HepG2 (cell line): Measurements from ENCODE around the gene LSM12. TPM values are rescaled to one million over a fixed set of nuclear protein-coding genes. Genes with fewer than 3 reads are reported as not detected.

ENCODE experiments used
- DPF2 ChIP-seq: sonication (generic); formaldehyde crosslinking; IDR thresholded peaks from 2 replicates; pipeline ENCODE4 v1.4.0; 2020; ENCODE audit warnings: mild to moderate bottlenecking, low read depth, missing genetic modification reagents, borderline replicate concordance
- ERF ChIP-seq: IDR thresholded peaks from 2 replicates; pipeline ENCODE4 v1.6.1; 2018; ENCODE audit warnings: missing biosample characterization, missing genetic modification reagents
- FOXK2 ChIP-seq: fragments of 450-650 bp; IDR thresholded peaks from 2 replicates; pipeline ENCODE4 v1.6.1; 2016
- KAT2B ChIP-seq: fragments of 150-350 bp; IDR thresholded peaks from 2 replicates; pipeline ENCODE4 v1.6.1; 2014; ENCODE audit warnings: low read depth, low read length, borderline replicate concordance
- MTF2 ChIP-seq: sonication (generic); formaldehyde crosslinking; IDR thresholded peaks from 2 replicates; pipeline ENCODE4 v1.5.0; 2020; ENCODE audit warnings: missing genetic modification reagents, borderline replicate concordance
- NFE2 ChIP-seq: sonication (generic); formaldehyde crosslinking; IDR thresholded peaks from 2 replicates; pipeline ENCODE4 v1.4.0; 2020; ENCODE audit warnings: missing genetic modification reagents
- PAWR ChIP-seq: sonication (generic); formaldehyde crosslinking; IDR thresholded peaks from 2 replicates; pipeline ENCODE4 v1.4.0; 2020; ENCODE audit warnings: missing genetic modification reagents, mild to moderate bottlenecking, borderline replicate concordance
- PLRG1 ChIP-seq: fragments of 450-650 bp; conservative IDR thresholded peaks from 2 replicates; pipeline ENCODE4 v1.6.1; 2016
- POLR2A ChIP-seq, 2 experiments: IDR thresholded peaks; 2 replicates each; pipeline ENCODE4 v1.6.1; 2011; ENCODE audit warnings: low read depth in 2 of 2, low read length in 2 of 2, mild to moderate bottlenecking in 1 of 2, moderate library complexity in 1 of 2; ENCODE audit not compliant: insufficient read depth in 1 of 2
- SATB2 ChIP-seq: sonication (generic); formaldehyde crosslinking; IDR thresholded peaks from 2 replicates; pipeline ENCODE4 v1.5.0; 2020; ENCODE audit warnings: missing genetic modification reagents
- ZFX ChIP-seq: sonication (generic); formaldehyde crosslinking; IDR thresholded peaks from 2 replicates; pipeline ENCODE4 v1.4.0; 2020; ENCODE audit warnings: mild to moderate bottlenecking, low read depth, missing genetic modification reagents, moderate library complexity
- ZSCAN9 ChIP-seq: IDR thresholded peaks from 2 replicates; pipeline ENCODE4 v1.6.1; 2016; ENCODE audit warnings: borderline replicate concordance
- polyA plus RNA-seq, 8 experiments: library from polyadenylated mRNA; depleted of rRNA in 3 of 8; stranded (reverse) in 7 of 8; unstranded in 1 of 8; fragments of >200 nt; fragmentation: Illumina TruSeq in 4 of 8; extraction: Trizol in 4 of 8; gene quantifications; 2 replicates each; pipeline versions ENCODE4 v1.2.1 to v1.2.3, GENCODE V29; 2011 to 2016; ENCODE audit warnings: low read depth in 4 of 8, missing spikeins in 1 of 8, mixed read lengths in 1 of 8; ENCODE audit not compliant: insufficient read depth in 1 of 8
- total RNA-seq, 5 experiments: library from RNA; depleted of rRNA; stranded (reverse); fragments of >200 nt; fragmentation: Illumina TruSeq; extraction: Trizol; gene quantifications; 2 replicates each; pipeline ENCODE4 v1.2.3, GENCODE V29; 2016; ENCODE audit warnings: low read depth in 1 of 5
- TF ChIP-seq, protein P1 (sequence below): sonication (generic); formaldehyde crosslinking; IDR thresholded peaks from 2 replicates; pipeline ENCODE4 v1.4.0; 2020; ENCODE audit warnings: mild to moderate bottlenecking, missing genetic modification reagents
- TF ChIP-seq, protein P2 (sequence below): sonication (generic); formaldehyde crosslinking; IDR thresholded peaks from 2 replicates; pipeline ENCODE4 v1.8.0; 2022; ENCODE audit warnings: mild to moderate bottlenecking, missing genetic modification reagents
- TF ChIP-seq, protein P3 (sequence below): sonication (generic); formaldehyde crosslinking; IDR thresholded peaks from 2 replicates; pipeline ENCODE4 v1.4.0; 2020; ENCODE audit warnings: missing genetic modification reagents
- TF ChIP-seq, protein P4 (sequence below): sonication (generic); formaldehyde crosslinking; IDR thresholded peaks from 2 replicates; pipeline ENCODE4 v1.5.0; 2020; ENCODE audit warnings: missing genetic modification reagents
- TF ChIP-seq, protein P5 (sequence below): sonication (generic); formaldehyde crosslinking; IDR thresholded peaks from 2 replicates; pipeline ENCODE4 v1.8.0; 2022; ENCODE audit warnings: low read depth, missing genetic modification reagents
- TF ChIP-seq, protein P6 (sequence below): sonication (generic); formaldehyde crosslinking; IDR thresholded peaks from 2 replicates; pipeline ENCODE4 v1.4.0; 2020; ENCODE audit warnings: mild to moderate bottlenecking, missing genetic modification reagents
- TF ChIP-seq, protein P7 (sequence below): sonication (generic); formaldehyde crosslinking; IDR thresholded peaks from 2 replicates; pipeline ENCODE4 v1.9.0; 2021; ENCODE audit warnings: missing genetic modification reagents, mild to moderate bottlenecking, borderline replicate concordance

The LSM12 gene
- total and polyA plus RNA-seq, 2 of the 13 experiments (the other 11 are each of a cell fraction or from before 2014, with no cell fraction given), result 52.8 to 55.7 TPM

DNA sequence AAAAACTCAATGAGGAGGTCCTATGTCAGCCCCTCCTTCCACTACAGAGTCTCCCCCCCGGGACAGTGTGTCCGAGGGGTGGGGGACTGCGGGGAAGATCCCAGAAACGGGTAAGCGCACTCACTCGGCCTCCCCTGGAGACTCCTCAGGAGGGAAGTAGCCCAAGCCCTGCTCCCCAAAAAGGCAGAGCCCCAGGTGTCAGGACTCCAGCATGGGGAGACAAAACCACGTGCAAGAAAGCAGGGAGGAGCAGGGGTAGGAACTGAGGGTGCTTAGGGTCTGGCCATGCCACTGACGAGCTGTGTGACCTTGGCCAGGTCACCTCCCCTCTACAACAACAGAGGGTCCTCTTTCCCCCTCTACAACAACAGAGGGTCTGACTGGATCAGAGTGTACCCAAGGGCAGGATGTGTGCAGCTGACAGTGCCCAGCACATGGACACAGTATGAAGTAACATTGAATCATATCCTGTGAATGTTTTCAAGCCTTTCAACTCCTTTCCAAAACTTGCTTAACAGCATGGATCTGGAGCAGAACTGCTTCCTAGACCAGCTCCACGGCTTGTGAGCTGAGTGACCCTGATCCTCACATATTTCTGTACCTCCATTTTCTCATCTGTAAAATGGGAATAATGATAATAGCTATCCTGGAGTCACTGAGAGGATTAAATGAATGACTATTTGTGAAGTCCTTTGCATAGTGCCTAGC, 64.2 kb downstream of the LSM12 start (continued):
- peak; percentile 21; the same call in 1 of the 2 replicates for TF ChIP-seq DPF2 (CRISPR knock-in tag)
- peak; percentile 91; the same call in 1 of the 2 replicates for TF ChIP-seq ERF (CRISPR knock-in tag)
- TF ChIP-seq ZSCAN9 (CRISPR knock-in tag), result peak; percentile 75
- no peak for TF ChIP-seq NFE2 (CRISPR knock-in tag)
- TF ChIP-seq, protein P1, sequence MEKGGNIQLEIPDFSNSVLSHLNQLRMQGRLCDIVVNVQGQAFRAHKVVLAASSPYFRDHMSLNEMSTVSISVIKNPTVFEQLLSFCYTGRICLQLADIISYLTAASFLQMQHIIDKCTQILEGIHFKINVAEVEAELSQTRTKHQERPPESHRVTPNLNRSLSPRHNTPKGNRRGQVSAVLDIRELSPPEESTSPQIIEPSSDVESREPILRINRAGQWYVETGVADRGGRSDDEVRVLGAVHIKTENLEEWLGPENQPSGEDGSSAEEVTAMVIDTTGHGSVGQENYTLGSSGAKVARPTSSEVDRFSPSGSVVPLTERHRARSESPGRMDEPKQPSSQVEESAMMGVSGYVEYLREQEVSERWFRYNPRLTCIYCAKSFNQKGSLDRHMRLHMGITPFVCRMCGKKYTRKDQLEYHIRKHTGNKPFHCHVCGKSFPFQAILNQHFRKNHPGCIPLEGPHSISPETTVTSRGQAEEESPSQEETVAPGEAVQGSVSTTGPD (CRISPR knock-in tag), result no peak
- TF ChIP-seq, protein P2, sequence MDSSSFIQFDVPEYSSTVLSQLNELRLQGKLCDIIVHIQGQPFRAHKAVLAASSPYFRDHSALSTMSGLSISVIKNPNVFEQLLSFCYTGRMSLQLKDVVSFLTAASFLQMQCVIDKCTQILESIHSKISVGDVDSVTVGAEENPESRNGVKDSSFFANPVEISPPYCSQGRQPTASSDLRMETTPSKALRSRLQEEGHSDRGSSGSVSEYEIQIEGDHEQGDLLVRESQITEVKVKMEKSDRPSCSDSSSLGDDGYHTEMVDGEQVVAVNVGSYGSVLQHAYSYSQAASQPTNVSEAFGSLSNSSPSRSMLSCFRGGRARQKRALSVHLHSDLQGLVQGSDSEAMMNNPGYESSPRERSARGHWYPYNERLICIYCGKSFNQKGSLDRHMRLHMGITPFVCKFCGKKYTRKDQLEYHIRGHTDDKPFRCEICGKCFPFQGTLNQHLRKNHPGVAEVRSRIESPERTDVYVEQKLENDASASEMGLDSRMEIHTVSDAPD (CRISPR knock-in tag), result no peak
- TF ChIP-seq, protein P3, sequence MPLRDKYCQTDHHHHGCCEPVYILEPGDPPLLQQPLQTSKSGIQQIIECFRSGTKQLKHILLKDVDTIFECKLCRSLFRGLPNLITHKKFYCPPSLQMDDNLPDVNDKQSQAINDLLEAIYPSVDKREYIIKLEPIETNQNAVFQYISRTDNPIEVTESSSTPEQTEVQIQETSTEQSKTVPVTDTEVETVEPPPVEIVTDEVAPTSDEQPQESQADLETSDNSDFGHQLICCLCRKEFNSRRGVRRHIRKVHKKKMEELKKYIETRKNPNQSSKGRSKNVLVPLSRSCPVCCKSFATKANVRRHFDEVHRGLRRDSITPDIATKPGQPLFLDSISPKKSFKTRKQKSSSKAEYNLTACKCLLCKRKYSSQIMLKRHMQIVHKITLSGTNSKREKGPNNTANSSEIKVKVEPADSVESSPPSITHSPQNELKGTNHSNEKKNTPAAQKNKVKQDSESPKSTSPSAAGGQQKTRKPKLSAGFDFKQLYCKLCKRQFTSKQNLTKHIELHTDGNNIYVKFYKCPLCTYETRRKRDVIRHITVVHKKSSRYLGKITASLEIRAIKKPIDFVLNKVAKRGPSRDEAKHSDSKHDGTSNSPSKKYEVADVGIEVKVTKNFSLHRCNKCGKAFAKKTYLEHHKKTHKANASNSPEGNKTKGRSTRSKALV, result no peak
- TF ChIP-seq PLRG1, result no peak
- TF ChIP-seq KAT2B, result no peak
- TF ChIP-seq, protein P4, sequence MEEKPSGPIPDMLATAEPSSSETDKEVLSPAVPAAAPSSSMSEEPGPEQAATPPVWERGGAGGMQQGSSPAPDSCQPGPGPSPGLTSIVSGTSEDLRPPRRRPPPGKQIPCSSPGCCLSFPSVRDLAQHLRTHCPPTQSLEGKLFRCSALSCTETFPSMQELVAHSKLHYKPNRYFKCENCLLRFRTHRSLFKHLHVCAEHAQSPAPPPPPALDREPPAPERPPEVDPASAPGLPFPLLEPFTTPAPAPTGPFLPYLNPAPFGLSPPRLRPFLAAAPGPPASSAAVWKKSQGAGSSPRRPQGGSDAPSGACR (CRISPR knock-in tag), result 0 out of 2 replicates have a peak, but pooled peaks have one; percentile 30
- no peak for TF ChIP-seq ZFX (CRISPR knock-in tag)
- no peak for TF ChIP-seq FOXK2
- TF ChIP-seq SATB2 (CRISPR knock-in tag), result no peak
- TF ChIP-seq, protein P5, sequence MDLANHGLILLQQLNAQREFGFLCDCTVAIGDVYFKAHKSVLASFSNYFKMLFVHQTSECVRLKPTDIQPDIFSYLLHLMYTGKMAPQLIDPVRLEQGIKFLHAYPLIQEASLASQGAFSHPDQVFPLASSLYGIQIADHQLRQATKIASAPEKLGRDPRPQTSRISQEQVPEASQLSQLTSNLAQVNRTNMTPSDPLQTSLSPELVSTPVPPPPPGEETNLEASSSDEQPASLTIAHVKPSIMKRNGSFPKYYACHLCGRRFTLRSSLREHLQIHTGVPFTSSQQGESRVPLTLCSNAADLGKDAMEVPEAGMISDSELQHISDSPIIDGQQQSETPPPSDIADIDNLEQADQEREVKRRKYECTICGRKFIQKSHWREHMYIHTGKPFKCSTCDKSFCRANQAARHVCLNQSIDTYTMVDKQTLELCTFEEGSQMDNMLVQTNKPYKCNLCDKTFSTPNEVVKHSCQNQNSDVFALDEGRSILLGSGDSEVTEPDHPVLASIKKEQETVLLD (CRISPR knock-in tag), result no peak
- TF ChIP-seq, protein P6, sequence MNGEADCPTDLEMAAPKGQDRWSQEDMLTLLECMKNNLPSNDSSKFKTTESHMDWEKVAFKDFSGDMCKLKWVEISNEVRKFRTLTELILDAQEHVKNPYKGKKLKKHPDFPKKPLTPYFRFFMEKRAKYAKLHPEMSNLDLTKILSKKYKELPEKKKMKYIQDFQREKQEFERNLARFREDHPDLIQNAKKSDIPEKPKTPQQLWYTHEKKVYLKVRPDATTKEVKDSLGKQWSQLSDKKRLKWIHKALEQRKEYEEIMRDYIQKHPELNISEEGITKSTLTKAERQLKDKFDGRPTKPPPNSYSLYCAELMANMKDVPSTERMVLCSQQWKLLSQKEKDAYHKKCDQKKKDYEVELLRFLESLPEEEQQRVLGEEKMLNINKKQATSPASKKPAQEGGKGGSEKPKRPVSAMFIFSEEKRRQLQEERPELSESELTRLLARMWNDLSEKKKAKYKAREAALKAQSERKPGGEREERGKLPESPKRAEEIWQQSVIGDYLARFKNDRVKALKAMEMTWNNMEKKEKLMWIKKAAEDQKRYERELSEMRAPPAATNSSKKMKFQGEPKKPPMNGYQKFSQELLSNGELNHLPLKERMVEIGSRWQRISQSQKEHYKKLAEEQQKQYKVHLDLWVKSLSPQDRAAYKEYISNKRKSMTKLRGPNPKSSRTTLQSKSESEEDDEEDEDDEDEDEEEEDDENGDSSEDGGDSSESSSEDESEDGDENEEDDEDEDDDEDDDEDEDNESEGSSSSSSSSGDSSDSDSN, result peak; percentile 43; the same call in 1 of the 2 replicates
- TF ChIP-seq POLR2A (IDR thresholded peaks at IDR 0.05; ENCODE audit: insufficient read depth in 1 of 2, low read depth in 2 of 2, low read length in 2 of 2), result peak; percentile 61 to 62; a peak in 3 of 4 replicates
- no peak for TF ChIP-seq MTF2 (CRISPR knock-in tag)
- TF ChIP-seq PAWR (CRISPR knock-in tag), result no peak
- TF ChIP-seq, protein P7, sequence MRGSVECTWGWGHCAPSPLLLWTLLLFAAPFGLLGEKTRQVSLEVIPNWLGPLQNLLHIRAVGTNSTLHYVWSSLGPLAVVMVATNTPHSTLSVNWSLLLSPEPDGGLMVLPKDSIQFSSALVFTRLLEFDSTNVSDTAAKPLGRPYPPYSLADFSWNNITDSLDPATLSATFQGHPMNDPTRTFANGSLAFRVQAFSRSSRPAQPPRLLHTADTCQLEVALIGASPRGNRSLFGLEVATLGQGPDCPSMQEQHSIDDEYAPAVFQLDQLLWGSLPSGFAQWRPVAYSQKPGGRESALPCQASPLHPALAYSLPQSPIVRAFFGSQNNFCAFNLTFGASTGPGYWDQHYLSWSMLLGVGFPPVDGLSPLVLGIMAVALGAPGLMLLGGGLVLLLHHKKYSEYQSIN (CRISPR knock-in tag), result no peak
